NCI-H146 treated with DMSO at 0.1 percent for 48 hours (cell line): Measurements from ENCODE around the gene MTMR10.

Source experiments
- DNase-seq: peaks from one replicate; lab custom pipeline; 2025; ENCODE audit not compliant: unreplicated experiment; lab: John Stamatoyannopoulos, UW

MTMR10 gene

DNA sequence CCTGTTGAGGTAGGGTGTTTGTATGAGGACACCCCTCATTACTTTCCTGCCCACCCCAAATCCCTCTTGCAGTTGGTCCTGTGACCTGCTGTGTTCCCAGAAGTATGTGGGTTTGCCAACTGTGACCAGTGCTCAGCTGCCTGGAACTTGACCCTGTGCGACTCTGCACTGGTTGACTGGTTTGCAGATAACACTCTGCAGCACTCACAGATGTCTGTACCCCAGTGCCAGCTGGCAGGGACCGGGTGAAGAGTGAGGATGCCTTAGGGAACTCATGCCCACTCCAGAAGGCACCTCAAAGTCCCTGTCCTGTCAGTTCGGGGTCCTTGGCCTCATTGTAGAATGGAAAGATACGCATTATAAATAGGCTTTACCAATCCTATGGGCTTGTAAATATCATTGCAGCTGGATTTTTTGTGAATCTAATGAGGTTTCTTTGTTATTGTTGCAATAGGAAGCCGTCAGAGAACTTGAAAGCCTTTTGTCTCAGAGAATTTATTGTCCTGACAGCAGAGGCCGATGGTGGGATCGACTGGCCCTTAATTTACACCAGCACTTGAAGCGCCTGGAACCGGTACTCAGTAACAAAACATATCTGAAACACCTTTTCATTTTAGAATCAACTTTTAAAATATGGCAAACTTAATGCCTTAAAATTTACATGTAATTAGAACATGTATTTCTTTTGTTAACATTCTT, 69.5 kb downstream of the MTMR10 start:
- no peak for DNase-seq

DNA sequence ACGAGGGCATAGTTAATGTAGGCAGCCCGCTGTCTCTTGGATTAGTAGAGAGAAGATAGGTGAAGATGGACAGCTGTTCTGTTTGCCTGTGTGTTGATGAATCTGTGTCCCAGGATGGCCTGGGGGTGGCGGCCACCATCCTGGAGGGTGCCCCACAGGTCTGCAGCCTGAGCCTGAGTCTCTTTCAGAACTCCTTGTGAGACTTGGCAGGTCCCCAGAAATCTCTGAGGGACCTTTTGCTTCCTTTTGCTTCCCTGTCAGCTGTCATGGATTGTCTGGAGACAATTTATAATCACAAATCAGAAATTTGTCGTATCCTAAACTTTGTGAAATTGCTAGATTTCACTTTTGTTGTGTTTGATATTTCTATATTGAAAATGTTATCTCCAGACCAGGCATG, 70.3 kb downstream of the MTMR10 start:
- DNase-seq: no peak

- DNase-seq: no peak
Observed at GRCh38 chr15:30919877-30920550, 71.4 kb downstream of the MTMR10 start.

DNA sequence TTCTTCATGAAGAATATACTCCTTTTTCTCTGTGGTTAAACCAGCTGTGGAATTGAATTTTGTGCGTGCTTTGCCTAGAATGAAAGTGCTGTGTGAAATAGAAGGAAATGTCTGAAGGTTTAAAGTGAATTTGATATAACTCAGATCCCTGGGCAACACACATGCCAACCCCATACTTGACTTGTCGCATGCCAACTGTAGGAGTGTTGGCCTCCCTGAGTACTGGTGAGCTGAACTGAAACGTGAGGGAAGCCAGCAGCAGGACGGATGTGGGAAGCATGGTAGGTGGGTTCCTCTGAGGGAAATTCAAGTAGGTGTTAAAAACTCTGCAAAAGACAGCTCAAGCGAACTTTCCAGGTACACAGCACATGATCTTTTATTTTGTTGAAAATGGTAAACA, 73.1 kb downstream of the MTMR10 start:
- DNase-seq: no peak

DNA sequence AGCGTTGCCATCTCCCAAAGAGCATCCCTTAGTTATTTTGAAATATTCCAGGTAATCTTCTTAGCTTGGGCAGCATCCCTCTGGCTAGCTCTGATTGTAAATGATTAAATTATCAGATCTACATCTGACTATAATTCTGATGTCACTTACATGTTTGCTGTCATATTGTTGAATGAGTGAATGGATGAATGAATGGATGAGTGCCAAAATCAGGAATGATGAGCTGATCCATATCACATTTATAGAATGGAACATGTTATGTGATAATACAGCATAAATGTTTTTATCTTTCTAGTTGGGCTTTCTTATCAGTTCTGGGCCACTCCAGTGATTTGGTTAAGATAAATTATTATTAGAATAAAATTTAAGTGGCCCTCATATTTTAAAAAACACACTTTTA, 73.8 kb downstream of the MTMR10 start:
- DNase-seq: no peak

GRCh38 chr15:30917013-30917412, 74.4 kb downstream of the MTMR10 start:
- DNase-seq: no peak

- DNase-seq: no peak
Observed at GRCh38 chr15:30913761-30914160, 77.7 kb downstream of the MTMR10 start.

- no peak for DNase-seq
Observed at GRCh38 chr15:30906366-30906765, 85.1 kb downstream of the MTMR10 start.

GRCh38 chr15:30905821-30906220, 85.6 kb downstream of the MTMR10 start:
- DNase-seq: no peak

- DNase-seq: no peak
Observed at GRCh38 chr15:30904812-30905211, 86.6 kb downstream of the MTMR10 start.

- DNase-seq: peak; percentile 55
Observed at GRCh38 chr15:30903497-30904187, 87.8 kb downstream of the MTMR10 start, which contains the start of gene FAN1. Gene FAN1, plus strand, starts transcription at chr15:30903915. Its CDS starts 749 bp downstream, at chr15:30904664.

DNA sequence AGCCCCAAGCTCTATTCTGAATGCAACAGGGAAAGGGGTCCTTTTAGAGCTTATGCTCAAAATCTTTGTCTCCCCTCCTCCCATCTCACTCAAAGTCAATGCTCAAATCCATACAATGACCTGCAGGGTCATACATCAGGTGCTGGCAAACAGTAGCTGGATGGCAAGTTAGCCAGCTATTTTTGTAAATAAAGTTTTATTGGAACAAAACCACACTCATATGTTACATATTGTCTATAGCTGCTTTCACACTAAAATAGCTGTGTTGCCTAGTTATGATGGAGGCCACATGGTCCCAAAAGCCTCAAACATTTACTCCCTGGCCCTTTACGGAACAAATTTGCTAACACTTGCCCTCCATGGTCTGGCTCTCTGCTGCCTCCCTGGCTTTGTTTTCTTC, 89.5 kb downstream of the MTMR10 start:
- no peak for DNase-seq

DNA sequence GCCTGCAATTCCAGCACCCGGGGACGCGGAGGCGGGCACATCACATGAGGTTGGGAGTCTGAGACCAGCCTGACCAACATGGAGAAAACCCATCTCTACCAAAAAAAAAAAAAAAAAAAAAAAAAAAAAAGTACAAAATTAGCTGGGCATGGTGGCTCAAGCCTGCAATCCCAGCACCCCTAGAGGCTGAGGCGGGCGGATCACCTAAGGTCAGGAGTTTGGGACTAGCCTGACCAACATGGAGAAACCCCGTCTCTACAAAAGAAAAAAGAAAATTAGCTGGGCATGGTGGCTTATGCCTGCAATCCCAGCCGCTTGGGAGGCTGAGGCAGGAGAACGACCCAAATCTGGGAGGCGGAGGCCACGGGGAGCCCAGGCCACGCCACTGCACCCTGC, 95.2 kb downstream of the MTMR10 start:
- no peak for DNase-seq

- DNase-seq: no peak
Observed at GRCh38 chr15:30895461-30896210, 95.8 kb downstream of the MTMR10 start.

DNA sequence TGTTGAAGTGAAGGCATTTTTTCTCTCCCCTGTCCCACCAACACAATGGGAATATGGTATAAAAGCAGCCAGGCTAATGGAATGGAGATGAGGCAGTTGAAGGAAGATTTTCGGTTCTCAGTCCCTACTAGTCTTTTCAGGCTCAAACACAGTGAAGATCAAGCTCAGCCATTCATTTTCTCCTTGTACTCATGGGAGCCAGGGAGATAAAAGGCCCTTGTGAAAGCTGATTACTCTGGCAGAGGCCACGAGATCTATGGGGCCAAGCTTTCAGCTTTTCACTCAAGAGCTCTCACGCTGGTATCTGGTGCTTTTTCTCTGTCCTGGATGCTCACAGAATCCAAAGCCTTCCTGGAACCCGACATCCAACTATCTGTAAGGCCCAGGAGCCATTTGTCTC, 102.2 kb downstream of the MTMR10 start:
- no peak for DNase-seq
